MM.1S (cell line): ENCODE data around the gene LINGO4.

Experiments
- CTCF ChIP-seq: fragments of 300-600 bp; sonication (generic); IDR thresholded peaks from 2 replicates; pipeline ENCODE4 v1.5.1; 2016; ENCODE audit warnings: antibody characterized with exemption, low read length, mixed read lengths
- EZH2 ChIP-seq: fragments of 300-600 bp; sonication (generic); optimal IDR thresholded peaks from 2 replicates; pipeline ENCODE3; 2017; ENCODE audit warnings: low read depth, mild to moderate bottlenecking, antibody characterized with exemption, low read length, mixed read lengths

GRCh38 chr1:151849126-151849525, 43.9 kb upstream of the LINGO4 start:
- TF ChIP-seq CTCF (no peak), EZH2 (no peak)
